ENCODE results near the gene TBC1D17. TPM values are rescaled to one million over a fixed set of nuclear protein-coding genes. Genes with fewer than 3 reads are reported as not detected.

TBC1D17 gene
- total and polyA plus RNA-seq, 2 of the 13 experiments (the other 11 are each of a cell fraction or from before 2014, with no cell fraction given) = 9.7 to 16.9 TPM

- TF ChIP-seq ZNF841 (CRISPR knock-in tag; IDR thresholded peaks at IDR 0.05; ENCODE audit: borderline replicate concordance) = no peak
- TF ChIP-seq ZBTB46 (CRISPR knock-in tag; IDR thresholded peaks at IDR 0.05; ENCODE audit: borderline replicate concordance) = no peak
- no peak for TF ChIP-seq ZNF253 (CRISPR knock-in tag; IDR thresholded peaks at IDR 0.05; ENCODE audit: borderline replicate concordance)
- TF ChIP-seq HMG20B (CRISPR knock-in tag; conservative IDR thresholded peaks at IDR 0.05) = no peak
- TF ChIP-seq ZFY (CRISPR knock-in tag; IDR thresholded peaks at IDR 0.05) = peak; percentile 98
- no peak for TF ChIP-seq SETDB1 (CRISPR knock-in tag; IDR thresholded peaks at IDR 0.05; ENCODE audit: borderline replicate concordance)
- peak; percentile 49 for TF ChIP-seq ZFP91 (CRISPR knock-in tag; IDR thresholded peaks at IDR 0.05; ENCODE audit: borderline replicate concordance)
- peak; percentile 90 for TF ChIP-seq AGO1 (IDR thresholded peaks at IDR 0.05; ENCODE audit: low read depth, low read length, poor library complexity, severe bottlenecking)
- TF ChIP-seq NFIC (IDR thresholded peaks at IDR 0.05; ENCODE audit: low read length) = no peak
- no peak for TF ChIP-seq NFKBIZ (CRISPR knock-in tag; IDR thresholded peaks at IDR 0.05)
- 0 out of 2 replicates have a peak, but pooled peaks have one; percentile 48 for TF ChIP-seq STAT6 (CRISPR knock-in tag; IDR thresholded peaks at IDR 0.05; ENCODE audit: borderline replicate concordance)
- TF ChIP-seq ZNF160 (CRISPR knock-in tag; IDR thresholded peaks at IDR 0.05) = no peak; the same call in 1 of the 2 replicates
- TF ChIP-seq DBP (CRISPR knock-in tag; IDR thresholded peaks at IDR 0.05; ENCODE audit: not compliant biosample characterization) = no peak
- no peak for TF ChIP-seq NFRKB (IDR thresholded peaks at IDR 0.05)
- TF ChIP-seq ATF3 (CRISPR knock-in tag; IDR thresholded peaks at IDR 0.05) = no peak; the same call in 1 of the 2 replicates
- no peak for TF ChIP-seq ZNF276 (CRISPR knock-in tag; IDR thresholded peaks at IDR 0.05; ENCODE audit: low read depth)
- TF ChIP-seq SNRNP70 (IDR thresholded peaks at IDR 0.05; ENCODE audit: low read depth, low read length) = no peak
- TF ChIP-seq TARDBP (CRISPR knock-in tag; IDR thresholded peaks at IDR 0.05) = peak; percentile 31; the same call in 1 of the 2 replicates
- no peak for TF ChIP-seq ZFP82 (CRISPR knock-in tag; IDR thresholded peaks at IDR 0.05; ENCODE audit: borderline replicate concordance)
These were observed 26.8 kb upstream of the TBC1D17 start, which contains the start of gene PTOV1 (continued) for GRCh38 chr19:49850487-49851342.
